Measurements from ENCODE around the gene STON1. TPM values are rescaled to one million over a fixed set of nuclear protein-coding genes. Genes with fewer than 3 reads are reported as not detected.
"Not testable (repeated sequence)": the region's sequence is repeated elsewhere in the genome, so short reads cannot be mapped to it uniquely, and the experiment has no call there.

Gene STON1
- total RNA-seq, 1 donor from 2014 or later, result 33.4 TPM

DNA sequence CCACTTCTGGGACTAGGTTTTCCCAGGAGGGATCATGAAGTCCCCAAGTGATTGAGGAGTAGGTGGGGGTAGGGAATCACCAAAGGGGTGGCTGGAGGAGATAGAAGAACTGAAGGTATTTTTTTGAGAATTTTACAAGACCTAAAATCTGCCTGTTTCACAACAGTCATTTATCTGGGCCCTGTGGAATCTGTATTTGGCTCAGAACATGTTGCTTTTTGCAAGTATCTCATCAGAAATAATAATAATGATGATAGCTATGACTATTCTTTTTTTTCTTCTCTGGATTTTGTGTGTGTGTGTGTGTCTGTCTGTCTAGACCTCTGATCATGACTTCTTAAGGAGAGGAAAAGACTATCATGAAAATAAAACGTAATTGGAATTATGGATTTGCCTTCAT is 13.9 kb downstream of the STON1 start:
- no peak overlapping the region for H3K4me3 ChIP-seq
- no peak for ATAC-seq

DNA sequence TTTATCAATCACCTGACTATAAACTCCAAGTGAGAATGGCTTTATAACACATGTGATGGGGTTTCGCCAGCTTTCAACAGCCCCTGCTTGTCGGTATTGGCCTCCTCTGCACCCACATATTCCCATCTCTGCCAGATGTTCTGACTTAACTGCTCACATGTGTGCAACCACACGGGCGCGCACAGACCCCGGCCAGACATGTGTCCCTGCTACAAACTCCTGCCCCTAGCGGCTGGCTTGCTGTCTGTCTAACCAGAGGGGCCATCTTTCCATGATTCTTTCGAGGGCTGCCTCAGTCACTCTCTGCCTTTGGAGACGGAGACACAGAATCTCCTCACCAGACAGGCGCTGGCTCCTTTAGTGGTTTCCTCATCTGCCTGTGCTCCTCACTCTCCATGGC is 15.3 kb downstream of the STON1 start:
- H3K27ac ChIP-seq, result no peak overlapping the region
- TF ChIP-seq CTCF (IDR thresholded peaks at IDR 0.05), result no peak

More for the DNA sequence above, 13.9 kb downstream of the STON1 start:
- Histone ChIP-seq H3K36me3 (no peaks in the 10 kb centered on the region), H3K4me1 (no peaks in the 10 kb centered on the region), H3K27me3 (ENCODE audit: low read depth) (no peaks in the 10 kb centered on the region), H3K9me3 (no peaks in the 10 kb centered on the region), H3K27ac (no peak overlapping the region)
- no peak for DNase-seq
- TF ChIP-seq CTCF (IDR thresholded peaks at IDR 0.05), result no peak
- intact Hi-C loops (cut with DNase I), result no loop called here

GRCh38 chr2:48548840-48549239 is 18.9 kb downstream of the STON1 start:
- Histone ChIP-seq H3K27ac (no peak overlapping the region), H3K4me1 (no peaks in the 10 kb centered on the region), H3K4me3 (no peak overlapping the region), H3K36me3 (no peaks in the 10 kb centered on the region), H3K9me3 (no peaks in the 10 kb centered on the region), H3K27me3 (ENCODE audit: low read depth) (no peaks in the 10 kb centered on the region)
- DNase-seq (no peak), ATAC-seq (peak in 1 of 2 donors; percentile 60)
- TF ChIP-seq CTCF (IDR thresholded peaks at IDR 0.05), result no peak
- intact Hi-C loops (cut with DNase I), result no loop called here

More for the DNA sequence above, 15.3 kb downstream of the STON1 start:
- Histone ChIP-seq H3K4me3 (no peak overlapping the region), H3K27me3 (ENCODE audit: low read depth) (no peaks in the 10 kb centered on the region), H3K4me1 (no peaks in the 10 kb centered on the region), H3K9me3 (no peaks in the 10 kb centered on the region), H3K36me3 (no peaks in the 10 kb centered on the region)
- DNase-seq (no peak), ATAC-seq (no peak)
- intact Hi-C loops (cut with DNase I), result no loop called here

- no peak for TF ChIP-seq CTCF (IDR thresholded peaks at IDR 0.05)
- H3K4me1 ChIP-seq, result no peaks in the 10 kb centered on the region
- ATAC-seq (no peak), DNase-seq (no peak)
- no peaks in the 10 kb centered on the region for H3K9me3 ChIP-seq
- no peak overlapping the region for H3K27ac ChIP-seq
- no peak overlapping the region for H3K4me3 ChIP-seq
- no peaks in the 10 kb centered on the region for H3K27me3 ChIP-seq (ENCODE audit: low read depth)
- H3K36me3 ChIP-seq, result no peaks in the 10 kb centered on the region
- intact Hi-C loops (cut with DNase I), result no loop called here
Observed at GRCh38 chr2:48549972-48550371, 20.0 kb downstream of the STON1 start.

GRCh38 chr2:48551548-48551947 is 21.6 kb downstream of the STON1 start:
- intact Hi-C loops (cut with DNase I), result no loop called here
- H3K27me3 ChIP-seq (ENCODE audit: low read depth), result no peaks in the 10 kb centered on the region
- H3K4me1 ChIP-seq, result no peaks in the 10 kb centered on the region
- no peak overlapping the region for H3K4me3 ChIP-seq
- no peaks in the 10 kb centered on the region for H3K9me3 ChIP-seq
- no peak for DNase-seq
- ATAC-seq, result no peak
- no peak for TF ChIP-seq CTCF (IDR thresholded peaks at IDR 0.05)
- H3K36me3 ChIP-seq, result no peaks in the 10 kb centered on the region
- no peak overlapping the region for H3K27ac ChIP-seq

- H3K9me3 ChIP-seq; DNase-seq; H3K4me3 ChIP-seq; intact Hi-C loops (cut with DNase I); ATAC-seq; H3K4me1 ChIP-seq; H3K36me3 ChIP-seq; H3K27me3 ChIP-seq (ENCODE audit: low read depth); H3K27ac ChIP-seq: not testable (repeated sequence)
Observed at GRCh38 chr2:48555071-48555470, 25.1 kb downstream of the STON1 start.

All from lower lobe of right lung (tissue), 2 donors.